GM19240 (cell line): Measurements from ENCODE around the gene TACC3.

Experiments
- DNase-seq: peaks from one replicate; pipeline ENCODE4 v3.0.0; 2011; ENCODE audit warnings: low spot score; ENCODE audit not compliant: insufficient read length

Gene TACC3

DNA sequence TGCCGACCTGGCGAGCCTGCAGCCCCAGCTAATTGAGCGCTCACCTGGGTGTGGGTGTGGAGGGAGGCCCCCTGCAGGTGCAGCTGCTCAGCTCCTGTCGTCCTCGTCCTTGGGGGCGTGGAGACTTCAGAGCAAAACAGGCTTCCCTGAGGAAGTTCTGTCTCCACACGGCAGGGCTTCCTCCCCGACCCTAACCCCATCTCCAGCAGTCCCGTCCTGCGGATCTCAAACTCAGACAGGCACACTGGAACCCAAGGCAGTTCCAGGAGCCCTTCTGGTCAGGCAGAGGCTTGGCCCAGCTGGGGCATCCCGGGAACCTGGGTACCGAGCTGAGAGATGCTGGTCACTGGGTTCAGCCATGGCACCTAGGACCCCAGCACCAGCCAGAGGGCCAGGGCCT, 24.4 kb downstream of the TACC3 start:
- no peak for DNase-seq

DNA sequence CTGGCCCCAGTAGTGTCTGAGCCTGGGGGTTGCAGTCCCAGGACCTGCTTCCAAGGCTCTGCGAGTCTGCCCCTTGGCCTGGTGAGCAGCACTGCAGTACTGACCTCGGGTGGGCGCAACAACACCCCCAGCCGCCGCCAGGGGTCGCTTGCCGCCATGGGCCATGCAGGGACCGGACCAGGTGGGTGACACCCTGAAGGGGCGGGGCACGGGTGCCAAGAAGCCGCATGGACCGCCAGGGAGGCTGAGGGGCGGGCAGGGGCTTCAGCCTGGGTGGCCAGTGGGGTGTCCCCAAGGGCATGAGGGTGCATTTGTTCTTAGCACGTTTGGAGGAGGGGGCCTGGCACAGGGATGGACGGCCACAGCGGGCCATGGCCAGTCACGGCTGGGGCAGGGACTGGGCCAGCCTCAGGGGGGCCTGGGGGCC, 25.0 kb downstream of the TACC3 start:
- DNase-seq: peak; percentile 90

DNA sequence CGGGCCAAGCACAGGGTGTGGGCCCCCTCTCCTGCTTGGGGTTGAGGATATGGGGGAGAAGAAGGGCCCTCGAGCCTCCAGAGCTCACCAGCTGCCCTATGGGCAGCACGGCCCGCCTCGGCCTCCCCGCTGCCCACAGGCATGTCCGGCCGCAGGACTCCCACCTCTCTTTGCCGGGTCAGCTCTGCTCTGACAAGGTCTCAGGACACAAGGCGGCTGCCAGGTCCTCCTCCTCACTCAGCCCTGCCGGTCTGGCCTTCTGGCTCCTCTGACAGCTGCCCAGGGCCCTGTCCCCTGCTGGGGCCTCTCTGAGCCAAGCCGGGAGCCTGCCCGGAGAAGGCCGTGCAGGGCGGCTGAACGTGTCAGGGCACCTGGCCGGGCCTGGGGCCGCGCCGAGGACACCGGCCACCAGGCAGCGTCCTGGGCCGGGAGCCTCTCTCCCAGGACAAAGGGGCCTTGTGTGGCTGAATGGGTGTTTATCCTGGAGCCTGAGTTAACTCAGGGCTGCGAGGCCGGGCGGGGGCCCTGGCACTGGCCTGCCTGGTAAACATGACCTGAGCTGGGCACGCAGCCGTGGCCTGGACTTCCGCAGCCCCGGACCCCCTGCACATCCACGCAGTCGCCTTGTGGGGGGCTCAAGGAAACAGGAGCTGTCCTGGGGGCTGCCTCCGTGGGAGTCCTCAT, 25.7 kb downstream of the TACC3 start:
- no peak for DNase-seq

DNA sequence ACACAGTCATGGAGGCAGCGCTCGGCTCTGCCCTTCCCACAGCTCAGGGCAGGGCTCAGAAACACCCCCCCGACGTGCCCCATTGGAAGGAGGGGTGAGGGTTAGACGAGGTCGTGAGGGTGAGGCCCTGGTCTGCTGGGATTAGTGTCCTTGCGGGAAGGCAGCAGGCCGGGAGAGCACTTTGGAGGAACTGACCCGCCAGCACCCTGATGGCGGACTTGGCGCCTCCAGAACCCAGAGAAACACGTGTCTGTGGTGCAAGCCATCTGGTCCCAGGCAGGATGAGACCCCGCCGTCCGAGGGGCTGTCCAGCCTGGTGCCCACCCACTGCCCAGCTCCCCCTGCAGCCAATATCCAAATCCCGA, 26.3 kb downstream of the TACC3 start:
- DNase-seq: no peak

DNA sequence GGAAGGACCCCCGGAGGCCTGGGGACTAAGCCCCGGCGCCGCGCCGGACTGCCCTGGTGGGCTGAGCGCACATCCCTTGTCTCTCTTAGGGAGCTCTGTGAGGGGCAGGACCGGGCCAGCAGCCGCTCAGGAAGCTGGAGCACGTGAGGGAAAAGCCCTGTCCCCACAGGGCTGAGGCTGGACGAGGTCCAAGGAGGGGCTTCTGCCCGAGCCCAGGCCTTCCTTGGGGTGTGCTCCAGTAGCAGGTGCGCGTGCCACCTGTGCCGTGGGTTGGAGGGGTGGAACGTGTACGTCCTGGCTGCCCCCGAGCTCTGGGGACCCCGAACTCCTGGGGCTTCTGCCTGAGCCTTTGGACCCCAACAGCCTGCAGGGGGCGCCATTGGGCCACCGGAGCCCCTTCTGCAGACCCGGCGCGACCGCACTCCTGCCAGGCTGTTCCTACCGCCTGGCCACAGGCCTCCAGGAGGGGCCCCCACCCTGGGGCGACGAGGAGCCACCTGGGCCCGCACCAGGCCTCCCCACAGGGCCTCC, 27.2 kb downstream of the TACC3 start:
- DNase-seq: peak; percentile 94

DNA sequence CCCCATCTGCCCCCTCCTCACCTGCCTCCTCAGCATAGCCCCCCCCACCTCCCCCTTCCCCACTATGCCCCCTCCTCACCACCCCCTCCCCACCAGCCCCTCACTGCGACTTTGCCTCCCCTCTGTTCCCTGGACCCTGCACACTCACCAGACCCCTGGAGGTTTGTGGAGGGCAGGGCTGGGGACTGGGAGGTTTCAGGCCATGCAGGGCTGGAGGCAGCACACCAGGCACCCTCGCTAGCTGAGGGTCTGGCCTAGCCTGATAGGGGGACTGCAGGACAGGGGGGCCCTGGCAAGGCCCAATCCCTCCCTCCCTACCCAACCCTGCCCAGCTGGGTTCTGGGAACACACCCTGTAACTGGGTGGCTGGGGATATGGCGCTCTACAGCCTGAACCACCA, 28.0 kb downstream of the TACC3 start:
- DNase-seq: no peak

DNA sequence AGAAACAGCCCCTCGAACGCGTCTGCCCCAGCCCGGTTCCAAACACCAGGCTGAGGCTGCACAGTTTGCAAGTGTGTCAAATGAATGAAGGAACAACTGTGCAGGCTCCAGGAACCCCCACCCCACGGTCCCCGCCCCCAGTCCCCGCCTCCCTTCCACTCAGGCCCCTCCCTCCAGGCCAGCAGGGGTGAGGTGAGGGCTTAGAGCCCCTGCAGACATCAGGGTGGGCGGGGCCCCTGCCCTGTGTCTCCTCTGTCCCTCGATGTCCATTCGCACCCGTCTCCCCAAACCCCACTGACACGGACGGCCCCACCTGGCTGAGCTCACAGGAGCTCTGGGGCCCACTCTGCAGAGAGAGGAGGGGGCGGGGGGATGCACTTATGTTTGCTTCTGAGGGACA, 28.5 kb downstream of the TACC3 start:
- DNase-seq: no peak

DNA sequence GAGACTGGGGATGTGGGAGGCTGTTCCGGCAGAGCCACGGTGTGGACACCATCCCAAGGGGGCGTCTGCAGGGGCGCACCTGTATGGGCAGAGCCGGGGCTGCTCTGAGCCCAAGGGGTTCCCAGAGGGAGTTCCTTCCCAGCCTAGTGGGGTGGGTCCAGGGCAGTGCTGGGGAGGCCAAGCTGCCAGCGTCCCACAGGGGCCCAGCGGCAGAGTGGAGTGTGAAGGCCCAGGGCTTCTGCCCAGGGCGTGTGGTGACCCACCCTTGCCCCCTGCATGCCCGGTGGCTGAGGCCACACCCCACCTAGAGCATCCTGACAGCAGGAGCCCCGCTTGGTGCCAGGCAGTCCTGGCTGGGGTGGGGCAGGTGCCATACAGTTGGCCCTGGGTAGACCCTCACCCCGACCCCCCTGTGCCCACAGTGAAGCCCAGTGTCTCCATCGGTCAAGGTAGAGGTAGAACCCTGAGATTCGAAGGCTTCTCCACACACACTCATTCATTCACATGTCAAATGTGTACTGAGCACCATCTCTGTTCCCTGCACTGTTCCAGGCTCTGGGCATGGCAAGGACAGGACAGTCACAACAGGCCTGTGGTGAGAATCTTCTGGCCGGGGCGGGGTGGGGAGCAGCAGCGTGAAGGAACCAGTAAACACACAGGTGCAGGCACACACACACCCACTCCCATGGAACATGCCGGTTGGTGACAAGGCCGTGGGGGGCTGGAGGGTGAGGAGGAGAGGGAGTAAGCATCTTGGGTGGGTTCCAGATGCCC, 29.2 kb downstream of the TACC3 start:
- DNase-seq: no peak

DNA sequence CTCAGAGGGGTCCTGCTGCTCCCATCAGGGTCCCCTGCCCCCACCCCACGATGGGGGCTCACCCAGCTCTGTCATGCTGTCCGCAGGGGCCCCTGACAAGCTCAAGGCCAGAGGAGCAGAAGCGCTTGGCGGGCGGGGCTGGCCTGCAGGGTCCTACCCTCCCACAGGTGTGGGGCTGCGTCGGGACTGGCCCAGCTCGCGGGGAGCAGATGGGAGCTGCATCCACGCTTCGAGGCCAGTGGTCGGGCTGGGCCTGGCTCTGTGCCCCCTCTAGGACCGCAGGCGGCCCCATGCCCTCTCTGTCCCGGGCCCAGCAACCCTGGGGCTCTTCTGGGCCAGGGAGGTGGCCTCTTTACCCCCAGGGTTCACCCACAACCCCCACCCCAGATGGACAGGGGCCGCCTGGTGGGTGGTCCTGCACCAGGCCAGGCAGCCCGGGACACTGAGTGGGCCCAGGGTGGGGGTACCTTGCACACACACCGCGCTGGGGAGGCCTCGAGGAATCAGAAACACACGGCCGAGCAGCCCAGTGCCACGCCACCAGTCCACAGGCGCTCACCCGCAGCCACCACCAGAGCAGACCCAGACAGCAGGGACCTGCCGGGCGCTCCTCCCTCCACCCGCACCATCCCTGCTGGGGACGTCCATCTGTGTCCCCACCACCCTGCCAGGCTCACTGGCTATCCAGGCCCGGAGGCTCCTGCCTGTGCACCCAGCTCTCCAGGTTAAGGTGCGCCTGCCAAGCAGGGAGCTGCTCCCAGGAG, 30.0 kb downstream of the TACC3 start:
- DNase-seq: no peak

DNA sequence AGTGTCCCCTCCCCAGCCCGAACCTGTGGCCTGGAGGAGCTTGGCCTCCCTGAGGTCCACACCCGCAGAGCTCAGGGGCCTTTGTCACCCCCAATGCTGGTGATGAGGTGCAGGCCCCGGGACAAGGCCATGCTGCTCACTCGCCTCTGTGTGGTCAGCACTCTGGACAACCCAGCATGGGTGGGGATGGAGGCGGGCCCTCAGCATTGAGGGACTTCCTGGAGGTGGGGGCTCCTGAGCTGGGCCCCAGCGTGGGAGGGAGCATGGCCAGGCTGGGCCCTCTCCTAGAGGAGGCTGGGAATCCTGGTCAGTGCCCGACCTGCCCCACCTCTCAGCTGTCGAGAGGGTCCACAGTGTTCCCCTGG, 30.6 kb downstream of the TACC3 start:
- DNase-seq: no peak

DNA sequence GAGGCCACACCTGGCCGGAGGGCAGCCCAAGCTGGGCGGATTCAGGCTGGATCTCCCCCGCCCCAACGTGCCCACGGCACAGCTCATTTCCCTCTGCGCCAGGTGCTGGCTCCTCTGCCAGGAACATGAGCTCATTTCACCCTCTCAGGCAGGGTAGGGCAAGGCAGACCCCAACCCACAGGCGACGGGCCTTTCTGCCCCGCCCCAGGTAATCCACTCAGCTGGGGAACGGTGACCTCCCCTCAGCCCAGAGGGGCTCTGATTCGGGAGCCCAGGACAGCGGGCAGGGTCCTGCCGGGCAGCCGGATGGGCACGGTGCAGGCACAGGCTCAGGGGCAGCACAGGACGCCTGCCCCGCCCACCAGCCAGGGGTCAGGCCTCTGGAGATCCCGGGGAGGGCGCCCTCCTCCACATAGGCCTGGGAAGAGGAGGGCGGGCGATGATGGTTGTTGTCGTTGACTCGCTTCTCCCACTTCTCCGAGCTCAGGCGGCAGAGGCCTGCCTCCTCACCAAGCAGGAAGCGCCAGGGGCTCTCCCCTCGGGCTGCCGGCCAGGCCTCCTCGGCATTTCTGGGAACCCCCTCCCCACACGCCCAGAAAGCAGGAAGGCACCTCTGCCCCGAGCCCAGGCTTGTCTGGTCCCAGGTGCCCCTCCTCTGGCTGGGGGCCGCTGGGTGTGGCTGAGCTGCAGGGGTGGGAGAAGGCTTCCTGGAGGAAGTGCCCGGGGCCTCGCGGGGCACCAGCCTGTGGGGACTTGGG, 31.1 kb downstream of the TACC3 start:
- DNase-seq: no peak

DNA sequence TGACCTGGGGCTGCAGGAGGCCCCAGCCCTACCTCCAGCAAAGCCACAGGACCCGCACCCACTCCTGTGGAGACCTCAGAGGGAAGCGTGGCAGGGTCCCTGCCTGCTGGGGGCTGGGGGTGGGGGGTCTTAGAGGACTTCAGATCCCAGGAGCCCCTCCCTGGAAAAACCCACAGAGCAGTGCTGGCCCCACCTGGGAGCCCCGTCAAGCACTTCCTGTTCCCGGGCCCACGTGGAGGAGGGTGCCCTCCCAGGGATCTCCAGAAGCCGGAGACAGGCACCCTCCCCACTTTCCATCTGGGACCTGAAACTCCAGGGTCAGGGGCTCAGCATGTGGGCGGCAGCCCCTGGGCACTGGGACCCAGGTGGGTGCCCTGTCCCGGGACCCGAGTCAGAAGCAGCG, 32.0 kb downstream of the TACC3 start:
- no peak for DNase-seq

DNA sequence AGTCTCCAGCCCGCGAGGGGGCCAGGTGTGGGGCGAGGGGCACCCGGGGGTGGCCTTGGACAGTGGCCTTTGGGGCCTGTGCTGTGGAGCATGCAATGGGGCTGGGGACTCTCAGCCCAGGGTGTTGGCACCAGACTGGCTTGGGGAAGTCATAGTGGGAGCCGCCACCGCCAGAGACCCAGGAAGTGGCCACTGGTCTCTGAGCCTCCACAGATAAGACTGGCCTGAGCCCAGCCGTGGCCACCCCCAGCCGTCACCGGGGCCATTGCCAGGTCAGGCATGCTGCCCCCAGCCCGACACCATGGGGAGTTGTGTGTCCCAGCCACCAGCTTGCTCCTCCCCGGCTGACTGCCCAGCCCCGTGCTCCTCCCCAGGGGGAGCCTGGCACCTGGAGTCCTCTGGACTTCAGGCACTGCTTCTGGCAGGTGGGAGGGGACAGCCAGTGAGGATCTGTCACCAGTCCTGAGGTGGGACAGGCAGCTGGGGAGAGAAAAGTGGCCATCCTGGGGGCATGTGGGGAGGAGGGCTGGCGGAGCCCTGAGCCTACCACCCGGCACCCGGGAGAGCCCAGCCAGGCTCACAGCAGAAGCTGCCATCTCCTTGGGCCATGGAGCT, 32.5 kb downstream of the TACC3 start:
- DNase-seq: no peak

DNA sequence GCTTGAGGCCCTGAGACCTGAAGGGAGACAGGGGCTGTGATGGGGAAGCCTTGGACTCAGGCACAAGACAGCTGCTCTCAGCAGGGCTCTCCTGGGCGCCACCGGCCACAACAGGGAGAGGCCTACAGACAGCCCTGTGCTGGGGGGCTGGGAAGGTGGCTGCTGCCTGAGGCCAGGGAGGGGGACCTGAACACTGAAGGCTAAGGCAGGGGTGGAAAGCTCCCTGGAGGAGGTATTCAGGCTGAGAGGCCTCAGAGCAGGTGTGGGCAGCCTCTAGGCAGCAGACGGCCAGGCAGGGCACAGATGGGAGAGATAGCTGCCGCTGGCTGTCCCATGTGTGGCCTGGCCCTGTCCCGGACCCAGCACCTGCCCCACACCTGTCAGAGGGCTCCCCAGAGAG, 33.0 kb downstream of the TACC3 start:
- DNase-seq: no peak

DNA sequence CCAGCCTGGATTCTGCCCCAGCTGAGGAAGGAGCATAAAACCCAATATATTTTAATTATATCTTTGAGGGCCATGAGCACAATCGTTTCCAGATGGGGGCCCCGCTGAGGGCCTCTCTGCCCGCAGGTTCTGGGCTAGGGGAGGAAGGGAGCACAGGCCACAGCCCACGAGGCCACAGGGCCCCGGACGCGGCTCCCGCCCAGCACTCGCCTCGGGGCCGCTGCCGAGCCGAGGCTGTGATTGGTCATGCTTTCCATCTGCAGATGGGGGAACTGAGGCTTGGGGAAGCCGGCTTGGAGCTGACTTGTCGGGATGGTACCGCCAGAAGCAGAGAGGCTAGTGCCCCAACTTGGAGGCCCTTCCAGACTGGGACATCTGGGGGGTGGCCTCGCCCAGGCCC, 34.0 kb downstream of the TACC3 start:
- no peak for DNase-seq

DNA sequence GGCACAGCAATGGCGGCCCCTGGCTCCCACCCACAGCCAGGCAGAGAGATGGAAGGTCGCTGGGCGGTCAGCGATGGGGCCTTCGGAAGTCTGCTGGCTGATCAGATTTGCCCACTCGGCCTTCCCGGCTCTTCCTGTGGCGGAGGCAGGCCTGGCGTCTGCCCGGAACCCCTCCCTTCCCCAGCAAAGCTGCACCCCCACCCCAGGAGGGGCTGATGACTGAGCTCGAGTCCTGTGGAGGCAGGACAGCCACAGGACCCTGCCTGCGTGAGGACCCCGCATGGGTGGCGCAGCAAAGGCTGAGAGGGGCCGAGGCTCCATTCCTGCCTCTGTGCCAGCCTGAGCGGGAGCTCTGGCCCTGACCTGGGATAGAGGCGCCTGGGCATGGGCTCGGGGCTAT, 34.8 kb downstream of the TACC3 start:
- no peak for DNase-seq

DNA sequence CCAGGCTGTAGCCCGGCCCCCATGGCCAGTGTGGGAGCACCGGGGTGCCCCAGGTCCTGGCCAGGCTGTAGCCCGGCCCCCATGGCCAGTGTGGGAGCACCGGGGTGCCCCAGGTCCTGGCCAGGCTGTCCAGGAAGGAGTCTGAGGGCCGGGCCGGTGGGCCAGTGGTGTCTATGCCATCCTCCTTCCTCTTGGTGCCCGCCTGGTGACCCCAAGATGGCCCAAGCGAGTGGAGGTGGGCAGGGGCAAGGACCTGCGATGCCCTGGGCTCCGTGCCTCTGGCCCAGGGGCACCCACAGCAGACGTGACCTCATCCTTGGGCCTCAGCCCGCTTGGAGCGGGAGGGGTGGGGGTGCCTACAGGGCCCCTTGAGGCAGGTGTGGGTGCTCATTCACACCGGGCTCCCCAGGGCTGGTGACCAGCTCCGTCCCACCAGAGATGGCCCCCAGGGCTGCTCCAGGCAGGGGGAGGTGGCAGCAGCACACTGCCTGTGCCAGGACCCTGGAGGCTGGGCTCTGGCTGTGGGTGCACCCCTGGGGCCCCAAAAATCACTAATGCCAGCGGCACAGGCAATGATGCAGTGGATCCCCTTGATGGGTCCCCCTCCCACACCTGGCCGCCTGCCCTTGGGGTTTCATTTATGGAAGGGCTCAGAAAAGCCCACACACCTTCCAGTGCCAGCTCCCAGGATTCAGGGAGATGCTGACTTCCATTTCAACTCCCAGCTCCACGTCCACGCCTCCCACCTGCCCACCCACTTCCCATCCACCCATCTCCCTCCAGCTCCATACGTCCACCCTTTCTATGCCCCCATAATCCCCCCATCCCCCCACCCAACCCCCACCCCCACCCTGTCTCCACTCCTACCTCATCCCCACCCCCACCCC, 35.8 kb downstream of the TACC3 start:
- DNase-seq: no peak

DNA sequence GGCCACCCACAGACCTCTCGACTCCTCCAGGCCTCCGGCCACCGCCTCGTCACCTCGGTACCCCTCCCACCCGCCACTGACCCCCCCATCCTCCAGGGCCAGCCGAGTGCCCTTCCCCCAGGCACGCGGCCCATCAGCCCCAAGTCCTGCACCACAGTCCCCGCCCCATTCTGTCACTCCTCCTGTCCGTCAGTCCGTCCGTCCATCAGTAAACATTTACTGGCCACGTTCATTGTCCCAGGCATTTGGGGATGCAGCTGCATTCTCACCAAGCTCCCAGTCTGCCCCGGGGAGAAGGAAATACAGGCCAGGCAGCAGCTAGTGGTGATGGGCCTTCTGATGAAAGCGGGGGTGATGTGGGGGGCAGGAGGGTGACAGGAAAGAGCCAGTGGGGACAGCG, 36.5 kb downstream of the TACC3 start:
- no peak for DNase-seq

DNA sequence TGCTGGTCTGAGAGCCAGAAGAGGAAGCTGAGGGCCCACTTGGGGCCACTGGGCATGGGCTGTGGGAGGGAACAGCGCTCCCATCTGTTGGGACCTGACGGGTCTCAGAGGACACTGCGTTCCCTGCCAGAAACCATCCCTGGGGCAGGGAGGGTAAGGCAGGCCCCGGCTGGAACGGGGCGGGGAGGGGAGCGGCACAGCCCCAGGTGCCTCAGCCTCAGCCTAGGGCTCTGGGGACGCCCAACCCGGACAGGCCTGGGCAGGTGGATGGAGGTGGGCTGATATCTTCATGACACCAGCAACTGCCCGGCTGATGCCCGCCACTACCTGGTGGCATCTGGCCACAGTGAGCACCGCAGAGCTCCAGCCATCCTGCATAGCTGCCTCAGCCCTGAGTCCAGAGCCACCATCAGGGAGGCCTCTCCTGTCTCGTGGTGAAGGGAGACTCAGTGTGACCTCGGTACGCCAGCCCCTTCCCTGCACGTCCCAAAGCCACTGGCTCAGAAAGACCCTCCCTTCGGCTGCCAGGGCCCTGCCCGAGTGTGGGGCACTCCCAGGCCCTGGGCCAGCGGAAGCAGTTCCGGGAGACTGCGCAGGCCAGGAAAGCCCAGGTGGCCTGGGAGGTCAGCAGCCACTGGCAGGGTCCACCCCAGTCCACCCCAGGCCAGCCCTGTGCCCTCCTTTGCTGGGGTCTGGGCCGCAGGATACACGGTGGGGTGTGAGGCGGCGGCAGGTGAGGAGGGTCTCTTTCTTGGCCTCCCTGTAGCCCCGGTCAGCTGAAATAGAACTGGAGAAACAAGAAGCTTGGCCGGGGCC, 37.2 kb downstream of the TACC3 start:
- no peak for DNase-seq
